PC-3 (cell line): ENCODE data around the gene KRT86. TPM values are rescaled to one million over a fixed set of nuclear protein-coding genes. Genes with fewer than 3 reads are reported as not detected.

Source experiments
- ATAC-seq: fragments of 200-7000 bp; cut with Tn5 transposase; 2 replicates; pipeline ENCODE4 v1.9.1; 2020; ENCODE audit warnings: mild to moderate bottlenecking, moderate library complexity
- BruUV-seq: library from RNA; stranded (reverse); fragments of 400-500 nt; replicated peaks from 2 replicates; lab custom pipeline; 2021; lab: Mats Ljungman, UMichigan
- CTCF ChIA-PET: fragments of 300-600 bp; sonication (Branson Sonifier 250); formaldehyde crosslinking; loops from one replicate; lab custom pipeline; 2022; ENCODE audit warnings: antibody characterized with exemption; lab: Charles Lee
- POLR2A ChIA-PET: fragments of 300-600 bp; sonication (Branson Sonifier 250); formaldehyde crosslinking; loops from one replicate; lab custom pipeline; 2022; ENCODE audit warnings: antibody characterized with exemption; ENCODE audit not compliant: unreplicated experiment; lab: Charles Lee
- DNase-seq: peaks from one replicate; pipeline ENCODE4 v3.0.0-alpha.2; 2015
- H2AFZ ChIP-seq: fragments of 300-600 bp; sonication (generic); 2 replicates; pipeline ENCODE4 v1.6.0; 2016; ENCODE audit warnings: antibody characterized with exemption, low read length
- H3F3A ChIP-seq: fragments of 300-600 bp; sonication (generic); one replicate; pipeline ENCODE4 v1.6.0; 2017; ENCODE audit warnings: antibody characterized with exemption, low read length, control low read depth, mild to moderate bottlenecking; ENCODE audit not compliant: unreplicated experiment
- H3K27ac ChIP-seq: fragments of 300-600 bp; sonication (generic); 2 replicates; pipeline ENCODE4 v1.5.1; 2016; ENCODE audit warnings: mild to moderate bottlenecking, low read length
- H3K27me3 ChIP-seq: fragments of 300-600 bp; sonication (generic); 2 replicates; pipeline ENCODE4 v1.6.1; 2016; ENCODE audit warnings: low read length, mixed read lengths
- H3K36me3 ChIP-seq: fragments of 300-600 bp; sonication (generic); 2 replicates; pipeline ENCODE4 v1.6.1; 2016; ENCODE audit warnings: low read depth, mixed run types, low read length, mixed read lengths
- H3K4me1 ChIP-seq: fragments of 300-600 bp; sonication (generic); 2 replicates; pipeline ENCODE4 v1.5.1; 2016; ENCODE audit warnings: low read length; ENCODE audit not compliant: insufficient read depth
- H3K4me2 ChIP-seq: fragments of 300-600 bp; sonication (generic); 2 replicates; pipeline ENCODE4 v1.6.0; 2016; ENCODE audit warnings: low read length
- H3K4me3 ChIP-seq: fragments of 300-600 bp; sonication (generic); 2 replicates; pipeline ENCODE4 v1.5.1; 2016; ENCODE audit warnings: mild to moderate bottlenecking, low read length, mixed read lengths
- H3K79me2 ChIP-seq: fragments of 300-600 bp; sonication (generic); 2 replicates; pipeline ENCODE4 v1.6.1; 2017; ENCODE audit warnings: low read length, mixed read lengths
- H3K9ac ChIP-seq: fragments of 300-600 bp; sonication (generic); 2 replicates; pipeline ENCODE4 v1.6.0; 2016; ENCODE audit warnings: mild to moderate bottlenecking, low read length
- H3K9me2 ChIP-seq: fragments of 300-600 bp; sonication (generic); replicated peaks from 2 replicates; pipeline ENCODE4 v1.6.1; 2016; ENCODE audit warnings: mixed run types, low read length, mixed read lengths
- H3K9me3 ChIP-seq: fragments of 300-600 bp; sonication (generic); 2 replicates; pipeline ENCODE4 v1.6.1; 2016; ENCODE audit warnings: low read length, mixed read lengths
- H4K20me1 ChIP-seq: fragments of 300-600 bp; sonication (generic); 2 replicates; pipeline ENCODE4 v1.6.1; 2016; ENCODE audit warnings: low read length, mixed read lengths
- CTCF ChIP-seq: fragments of 300-600 bp; sonication (generic); conservative IDR thresholded peaks from 2 replicates; pipeline ENCODE4 v1.5.1; 2017; ENCODE audit warnings: antibody characterized with exemption, low read depth, mild to moderate bottlenecking, low read length
- EZH2 ChIP-seq: fragments of 300-600 bp; sonication (generic); IDR thresholded peaks from one replicate; pipeline ENCODE4 v1.6.1; 2017; ENCODE audit warnings: antibody characterized with exemption, mild to moderate bottlenecking, low read length; ENCODE audit not compliant: unreplicated experiment
- EZH2phosphoT487 ChIP-seq: fragments of 300-600 bp; sonication (generic); IDR thresholded peaks from 2 replicates; pipeline ENCODE4 v1.6.1; 2018; ENCODE audit warnings: mild to moderate bottlenecking, antibody characterized with exemption, low read length, borderline replicate concordance
- intact Hi-C: fragments of 100-400 bp; cut with micrococcal nuclease; formaldehyde crosslinking; loops from 2 replicates; pipeline ENCODE4 v1.9.0; 2023
- total RNA-seq: library from RNA; depleted of rRNA; stranded (reverse); fragments of >200 nt; gene quantifications from 2 replicates; pipeline ENCODE4 v1.2.3, GENCODE V29; 2014

The KRT86 gene
- total RNA-seq, 1 experiment from 2014 or later: 1.2 TPM

GRCh38 chr12:52254965-52255751 is 19.3 kb upstream of the KRT86 start:
- ChIA-PET POLR2A (no interaction called here), CTCF (no interaction called here)
- Histone ChIP-seq H3K79me2 (no peaks in the 10 kb centered on the region), H2AFZ (no peak overlapping the region), H3K9me3 (no peaks in the 10 kb centered on the region), H3K27me3 (no peaks in the 10 kb centered on the region), H3K27ac (no peak overlapping the region), H3K4me1 (peaks cover 7% of the 10 kb centered on the region), H3K9me2 (no peaks in the 10 kb centered on the region), H3K36me3 (no peaks in the 10 kb centered on the region; the same call in 1 of the 2 replicates), H3F3A (peaks cover 8% of the 10 kb centered on the region), H3K4me2 (no peak overlapping the region), H3K4me3 (no peak overlapping the region), H4K20me1 (no peaks in the 10 kb centered on the region), H3K9ac (no peak overlapping the region)
- intact Hi-C loops: loop anchor here (5.0 kb wide), 1 partner anchor 72 kb away; no protein-coding TSS in a partner anchor
- TF ChIP-seq CTCF (no peak), EZH2 (no peak), EZH2phosphoT487 (no peak)
- no TSS peak for BruUV-seq
- ATAC-seq: no peak
- DNase-seq: peak; percentile 10

- ChIA-PET CTCF (interaction anchor here (0.6 kb wide), 1 partner anchor 51 kb away, joined by 3 read pairs; no protein-coding TSS in a partner anchor), POLR2A (no interaction called here)
- Histone ChIP-seq H3K4me3 (no peak overlapping the region), H4K20me1 (no peaks in the 10 kb centered on the region), H2AFZ (no peak overlapping the region), H3K4me1 (peaks cover 16% of the 10 kb centered on the region), H3K36me3 (no peaks in the 10 kb centered on the region), H3K9me2 (no peaks in the 10 kb centered on the region), H3K79me2 (no peaks in the 10 kb centered on the region), H3K27ac (no peak overlapping the region), H3K27me3 (no peaks in the 10 kb centered on the region), H3K9ac (no peak overlapping the region), H3K9me3 (no peaks in the 10 kb centered on the region), H3K4me2 (no peak overlapping the region), H3F3A (peaks cover 8% of the 10 kb centered on the region)
- intact Hi-C loops: no loop called here
- no TSS peak for BruUV-seq
- DNase-seq (no peak), ATAC-seq (no peak)
- TF ChIP-seq EZH2phosphoT487: no peak
- TF ChIP-seq CTCF: no peak
- TF ChIP-seq EZH2: no peak
Measured at GRCh38 chr12:52255926-52256583, 18.4 kb upstream of the KRT86 start.

GRCh38 chr12:52256584-52256935 is 17.9 kb upstream of the KRT86 start:
- peak; percentile 17 for DNase-seq
- intact Hi-C loops: no loop called here
- ATAC-seq: no peak
- no peaks in the 10 kb centered on the region for H4K20me1 ChIP-seq
- H2AFZ ChIP-seq: no peak overlapping the region
- no peaks in the 10 kb centered on the region for H3K9me2 ChIP-seq
- H3K4me1 ChIP-seq: peaks cover 17% of the 10 kb centered on the region
- no peak overlapping the region for H3K27ac ChIP-seq
- no TSS peak for BruUV-seq
- H3K4me2 ChIP-seq: no peak overlapping the region
- H3K9ac ChIP-seq: no peak overlapping the region
- H3F3A ChIP-seq: peaks cover 4% of the 10 kb centered on the region
- POLR2A ChIA-PET: no interaction called here
- H3K79me2 ChIP-seq: no peaks in the 10 kb centered on the region
- H3K36me3 ChIP-seq: no peaks in the 10 kb centered on the region
- H3K4me3 ChIP-seq: no peak overlapping the region
- TF ChIP-seq EZH2phosphoT487 (no peak), CTCF (no peak), EZH2 (no peak)
- H3K9me3 ChIP-seq: no peaks in the 10 kb centered on the region
- no peaks in the 10 kb centered on the region for H3K27me3 ChIP-seq
- CTCF ChIA-PET: no interaction called here
